WTC11 (cell line): ENCODE measurements around the gene CACHD1.

Source experiments
- CREB1 ChIP-seq: sonication (generic); formaldehyde crosslinking; IDR thresholded peaks from 2 replicates; pipeline ENCODE4 v1.8.0; 2023; ENCODE audit warnings: mild to moderate bottlenecking, missing genetic modification reagents
- ELF4 ChIP-seq: sonication (generic); formaldehyde crosslinking; IDR thresholded peaks from 2 replicates; pipeline ENCODE4 v1.8.1; 2022; ENCODE audit warnings: low read depth, mild to moderate bottlenecking, moderate library complexity, missing genetic modification reagents
- FOXP1 ChIP-seq: sonication (generic); formaldehyde crosslinking; IDR thresholded peaks from 2 replicates; pipeline ENCODE4 v1.8.0; 2022; ENCODE audit warnings: missing genetic modification reagents, mild to moderate bottlenecking, moderate library complexity, borderline replicate concordance
- SMAD3 ChIP-seq: sonication (generic); formaldehyde crosslinking; IDR thresholded peaks from 2 replicates; pipeline ENCODE4 v1.8.0; 2022; ENCODE audit warnings: missing genetic modification reagents, mild to moderate bottlenecking, borderline replicate concordance
- ZNF121 ChIP-seq: sonication (generic); formaldehyde crosslinking; IDR thresholded peaks from 2 replicates; pipeline ENCODE4 v1.8.0; 2023; ENCODE audit warnings: missing genetic modification reagents
- TF ChIP-seq, protein P1 (sequence below): fragments of 200-600 bp; IDR thresholded peaks from 2 replicates; pipeline ENCODE4 v1.8.0; 2022; ENCODE audit warnings: antibody characterized with exemption
- TF ChIP-seq, protein P2 (sequence below): sonication (generic); formaldehyde crosslinking; conservative IDR thresholded peaks from 2 replicates; pipeline ENCODE4 v1.8.1; 2022; ENCODE audit warnings: mild to moderate bottlenecking, missing genetic modification reagents
- TF ChIP-seq, protein P3 (sequence below): fragments of 250-450 bp; sonication (Bioruptor Pico); IDR thresholded peaks from 2 replicates; pipeline ENCODE4 v1.9.0; 2021; ENCODE audit warnings: mild to moderate bottlenecking, borderline replicate concordance
- TF ChIP-seq, protein P4 (sequence below): sonication (generic); formaldehyde crosslinking; IDR thresholded peaks from 2 replicates; pipeline ENCODE4 v1.8.1; 2023; ENCODE audit warnings: mild to moderate bottlenecking, missing genetic modification reagents, moderate library complexity

DNA sequence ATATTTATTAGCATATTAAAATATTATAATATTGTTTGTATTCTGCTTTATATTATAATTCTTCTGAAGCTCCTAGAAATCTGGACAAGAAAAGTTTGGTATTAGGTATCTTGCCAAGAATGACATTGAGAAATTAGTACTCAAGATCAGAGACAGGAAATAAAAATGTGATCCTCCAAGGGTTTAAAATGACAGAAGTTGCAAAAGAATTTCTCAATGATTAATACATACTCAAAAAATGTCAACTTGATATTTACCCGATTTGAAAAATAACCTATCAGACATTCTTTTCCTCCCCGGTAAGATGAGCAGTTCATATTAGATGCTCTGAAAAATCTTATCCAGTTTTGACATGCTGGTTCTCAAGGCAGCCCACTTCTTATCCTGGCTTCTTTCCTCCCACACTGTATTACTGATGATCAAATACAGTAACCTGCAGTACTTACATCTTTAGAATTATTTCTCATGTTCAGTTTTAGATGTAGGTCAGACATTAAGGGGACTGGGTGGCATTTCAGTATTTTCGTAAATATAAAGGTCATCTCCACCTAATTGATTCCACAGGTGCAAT, 55.3 kb downstream of the CACHD1 start:
- TF ChIP-seq, protein P1, sequence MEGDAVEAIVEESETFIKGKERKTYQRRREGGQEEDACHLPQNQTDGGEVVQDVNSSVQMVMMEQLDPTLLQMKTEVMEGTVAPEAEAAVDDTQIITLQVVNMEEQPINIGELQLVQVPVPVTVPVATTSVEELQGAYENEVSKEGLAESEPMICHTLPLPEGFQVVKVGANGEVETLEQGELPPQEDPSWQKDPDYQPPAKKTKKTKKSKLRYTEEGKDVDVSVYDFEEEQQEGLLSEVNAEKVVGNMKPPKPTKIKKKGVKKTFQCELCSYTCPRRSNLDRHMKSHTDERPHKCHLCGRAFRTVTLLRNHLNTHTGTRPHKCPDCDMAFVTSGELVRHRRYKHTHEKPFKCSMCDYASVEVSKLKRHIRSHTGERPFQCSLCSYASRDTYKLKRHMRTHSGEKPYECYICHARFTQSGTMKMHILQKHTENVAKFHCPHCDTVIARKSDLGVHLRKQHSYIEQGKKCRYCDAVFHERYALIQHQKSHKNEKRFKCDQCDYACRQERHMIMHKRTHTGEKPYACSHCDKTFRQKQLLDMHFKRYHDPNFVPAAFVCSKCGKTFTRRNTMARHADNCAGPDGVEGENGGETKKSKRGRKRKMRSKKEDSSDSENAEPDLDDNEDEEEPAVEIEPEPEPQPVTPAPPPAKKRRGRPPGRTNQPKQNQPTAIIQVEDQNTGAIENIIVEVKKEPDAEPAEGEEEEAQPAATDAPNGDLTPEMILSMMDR = no peak
- TF ChIP-seq ZNF121 (CRISPR knock-in tag) = no peak
- TF ChIP-seq ELF4 (CRISPR knock-in tag) = no peak
- TF ChIP-seq, protein P2, sequence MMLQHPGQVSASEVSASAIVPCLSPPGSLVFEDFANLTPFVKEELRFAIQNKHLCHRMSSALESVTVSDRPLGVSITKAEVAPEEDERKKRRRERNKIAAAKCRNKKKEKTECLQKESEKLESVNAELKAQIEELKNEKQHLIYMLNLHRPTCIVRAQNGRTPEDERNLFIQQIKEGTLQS = no peak
- no peak for TF ChIP-seq SMAD3 (CRISPR knock-in tag)
- TF ChIP-seq, protein P3, sequence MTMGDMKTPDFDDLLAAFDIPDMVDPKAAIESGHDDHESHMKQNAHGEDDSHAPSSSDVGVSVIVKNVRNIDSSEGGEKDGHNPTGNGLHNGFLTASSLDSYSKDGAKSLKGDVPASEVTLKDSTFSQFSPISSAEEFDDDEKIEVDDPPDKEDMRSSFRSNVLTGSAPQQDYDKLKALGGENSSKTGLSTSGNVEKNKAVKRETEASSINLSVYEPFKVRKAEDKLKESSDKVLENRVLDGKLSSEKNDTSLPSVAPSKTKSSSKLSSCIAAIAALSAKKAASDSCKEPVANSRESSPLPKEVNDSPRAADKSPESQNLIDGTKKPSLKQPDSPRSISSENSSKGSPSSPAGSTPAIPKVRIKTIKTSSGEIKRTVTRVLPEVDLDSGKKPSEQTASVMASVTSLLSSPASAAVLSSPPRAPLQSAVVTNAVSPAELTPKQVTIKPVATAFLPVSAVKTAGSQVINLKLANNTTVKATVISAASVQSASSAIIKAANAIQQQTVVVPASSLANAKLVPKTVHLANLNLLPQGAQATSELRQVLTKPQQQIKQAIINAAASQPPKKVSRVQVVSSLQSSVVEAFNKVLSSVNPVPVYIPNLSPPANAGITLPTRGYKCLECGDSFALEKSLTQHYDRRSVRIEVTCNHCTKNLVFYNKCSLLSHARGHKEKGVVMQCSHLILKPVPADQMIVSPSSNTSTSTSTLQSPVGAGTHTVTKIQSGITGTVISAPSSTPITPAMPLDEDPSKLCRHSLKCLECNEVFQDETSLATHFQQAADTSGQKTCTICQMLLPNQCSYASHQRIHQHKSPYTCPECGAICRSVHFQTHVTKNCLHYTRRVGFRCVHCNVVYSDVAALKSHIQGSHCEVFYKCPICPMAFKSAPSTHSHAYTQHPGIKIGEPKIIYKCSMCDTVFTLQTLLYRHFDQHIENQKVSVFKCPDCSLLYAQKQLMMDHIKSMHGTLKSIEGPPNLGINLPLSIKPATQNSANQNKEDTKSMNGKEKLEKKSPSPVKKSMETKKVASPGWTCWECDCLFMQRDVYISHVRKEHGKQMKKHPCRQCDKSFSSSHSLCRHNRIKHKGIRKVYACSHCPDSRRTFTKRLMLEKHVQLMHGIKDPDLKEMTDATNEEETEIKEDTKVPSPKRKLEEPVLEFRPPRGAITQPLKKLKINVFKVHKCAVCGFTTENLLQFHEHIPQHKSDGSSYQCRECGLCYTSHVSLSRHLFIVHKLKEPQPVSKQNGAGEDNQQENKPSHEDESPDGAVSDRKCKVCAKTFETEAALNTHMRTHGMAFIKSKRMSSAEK (CRISPR knock-in tag) = no peak
- TF ChIP-seq, protein P4, sequence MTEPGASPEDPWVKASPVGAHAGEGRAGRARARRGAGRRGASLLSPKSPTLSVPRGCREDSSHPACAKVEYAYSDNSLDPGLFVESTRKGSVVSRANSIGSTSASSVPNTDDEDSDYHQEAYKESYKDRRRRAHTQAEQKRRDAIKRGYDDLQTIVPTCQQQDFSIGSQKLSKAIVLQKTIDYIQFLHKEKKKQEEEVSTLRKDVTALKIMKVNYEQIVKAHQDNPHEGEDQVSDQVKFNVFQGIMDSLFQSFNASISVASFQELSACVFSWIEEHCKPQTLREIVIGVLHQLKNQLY (CRISPR knock-in tag) = no peak
- no peak for TF ChIP-seq CREB1
- TF ChIP-seq FOXP1 (CRISPR knock-in tag) = no peak
